Bone marrow (tissue), 2 donors: ENCODE measurements around the gene SLC24A4.
A peak's percentile ranks its signal among the peaks of the same experiment; 100 is the strongest.

Experiments used
- DNase-seq, 2 donors: peaks; one replicate each; lab custom pipeline; 2025; lab: John Stamatoyannopoulos, UW

SLC24A4 gene

DNA sequence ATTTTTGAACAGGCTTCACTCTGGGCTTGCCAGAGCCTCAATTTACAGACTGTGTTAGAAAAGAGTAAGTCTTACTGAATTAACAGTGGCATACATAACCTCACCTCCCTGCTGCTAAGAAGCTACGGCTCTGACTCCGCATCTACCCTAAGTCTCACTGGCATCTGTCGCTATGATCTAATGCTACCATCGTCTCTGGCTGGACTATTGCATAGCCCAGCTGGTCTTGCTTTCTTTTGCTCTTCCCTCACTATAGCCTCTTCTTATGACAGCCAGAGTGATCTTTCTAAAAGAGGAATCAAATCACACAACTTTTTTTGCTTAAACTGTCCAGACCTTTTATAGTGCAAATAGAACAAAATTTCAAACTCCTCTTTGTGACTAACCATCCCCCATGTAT is 81.1 kb downstream of the SLC24A4 start:
- DNase-seq, result no peak

- DNase-seq, result no peak
Observed at GRCh38 chr14:92404421-92404820, 81.5 kb downstream of the SLC24A4 start.

- no peak for DNase-seq
Observed at GRCh38 chr14:92404938-92405337, 82.0 kb downstream of the SLC24A4 start.

- no peak for DNase-seq
Observed at GRCh38 chr14:92407410-92407809, 84.4 kb downstream of the SLC24A4 start.

DNA sequence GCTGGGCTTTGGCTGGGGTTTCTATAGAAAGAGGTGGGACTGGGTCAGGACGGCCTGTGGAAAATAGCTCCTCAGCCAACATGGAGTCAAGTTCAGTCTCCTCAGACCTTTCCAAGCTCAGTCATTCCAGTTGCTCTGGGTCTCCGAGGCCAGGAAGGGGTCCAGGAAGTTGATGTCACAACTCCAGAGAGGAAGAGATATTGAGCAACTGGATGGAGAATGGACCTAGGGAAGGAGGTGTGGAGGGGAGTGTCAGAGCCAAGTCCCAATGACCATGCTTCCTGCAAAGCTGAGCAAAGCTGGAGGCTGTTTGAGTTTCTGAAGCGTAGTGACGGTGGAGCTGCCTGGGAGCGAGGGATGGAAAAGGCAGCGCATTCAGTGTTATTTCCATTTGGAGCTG is 86.1 kb downstream of the SLC24A4 start:
- no peak for DNase-seq

DNA sequence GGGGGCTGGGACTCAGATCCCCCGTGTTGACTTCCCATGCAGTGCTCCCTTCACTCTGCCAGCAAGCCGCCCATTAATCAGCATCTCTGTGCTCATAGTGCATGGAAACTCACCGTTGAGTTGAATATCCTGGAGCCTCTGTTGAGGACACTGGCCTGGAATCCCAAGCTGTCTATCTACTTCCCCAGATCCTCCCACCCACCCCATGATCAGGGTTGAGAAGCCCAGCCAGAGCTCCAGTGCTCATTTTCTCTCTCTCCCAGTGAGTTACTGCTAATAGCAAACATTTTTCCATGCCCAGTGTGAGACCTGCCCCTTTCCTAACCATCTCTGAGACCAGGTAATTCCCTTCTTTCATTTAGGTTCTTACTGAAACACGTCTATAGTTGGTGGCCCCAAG is 88.2 kb downstream of the SLC24A4 start:
- no peak for DNase-seq

- no peak for DNase-seq
Observed at GRCh38 chr14:92411941-92412340, 89.0 kb downstream of the SLC24A4 start.

GRCh38 chr14:92412912-92413311 is 89.9 kb downstream of the SLC24A4 start:
- no peak for DNase-seq

- no peak for DNase-seq
Observed at GRCh38 chr14:92413379-92413778, 90.4 kb downstream of the SLC24A4 start.

DNA sequence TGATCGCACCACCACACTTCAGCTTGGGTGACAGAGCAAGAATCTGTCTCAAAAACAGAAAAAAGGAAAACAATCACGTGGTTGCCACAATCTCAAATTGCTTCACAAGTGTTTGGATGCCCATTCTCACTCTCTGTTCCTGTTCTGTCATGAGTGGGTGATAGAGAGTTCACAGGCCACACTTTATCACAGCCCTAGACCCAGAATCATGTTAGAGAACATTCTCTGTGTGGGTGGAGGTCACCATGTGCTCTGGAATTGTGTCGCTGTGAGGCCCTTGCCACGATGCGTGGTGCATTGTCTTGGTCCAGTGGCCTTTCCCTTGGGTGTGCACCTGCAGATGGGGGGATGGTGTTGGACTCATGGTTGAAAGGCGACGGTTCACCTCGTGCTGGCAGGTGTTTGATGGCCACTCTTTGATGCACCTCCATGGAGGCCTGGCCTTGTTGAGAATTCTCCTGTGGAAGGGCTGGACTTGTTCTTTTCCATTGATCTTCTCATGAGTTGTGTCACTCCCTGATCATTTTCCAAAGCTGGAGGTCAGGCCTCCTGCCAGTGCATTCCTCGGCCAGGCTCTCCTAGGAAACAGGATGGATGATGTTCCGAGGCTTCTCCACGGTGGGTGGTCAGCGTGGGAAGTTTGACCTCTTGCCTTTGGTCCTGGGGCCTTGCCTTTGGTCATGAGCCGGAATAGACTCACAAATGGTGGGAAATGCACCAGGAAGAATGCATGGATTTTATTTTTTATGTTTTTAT is 91.9 kb downstream of the SLC24A4 start:
- no peak for DNase-seq

DNA sequence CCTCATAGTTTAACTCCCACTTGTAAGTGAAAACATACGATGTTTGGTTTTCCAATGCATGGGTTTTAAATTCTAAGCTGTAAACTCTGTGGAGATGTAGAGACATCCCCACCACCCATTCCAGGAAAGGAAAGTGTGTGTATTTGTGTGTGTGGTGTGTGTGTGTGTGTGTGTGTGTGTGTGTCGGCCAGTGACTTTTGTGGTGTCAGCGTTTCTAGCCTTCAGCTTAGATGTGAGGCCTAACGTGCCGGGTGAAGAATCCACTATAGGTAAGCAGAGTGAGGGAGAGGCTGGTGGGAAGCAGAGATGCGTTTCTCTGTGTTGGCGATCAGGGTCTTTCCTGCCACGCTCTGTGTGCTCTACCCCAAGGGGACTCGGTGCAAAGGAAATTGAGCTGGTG is 93.0 kb downstream of the SLC24A4 start:
- DNase-seq, result no peak

DNA sequence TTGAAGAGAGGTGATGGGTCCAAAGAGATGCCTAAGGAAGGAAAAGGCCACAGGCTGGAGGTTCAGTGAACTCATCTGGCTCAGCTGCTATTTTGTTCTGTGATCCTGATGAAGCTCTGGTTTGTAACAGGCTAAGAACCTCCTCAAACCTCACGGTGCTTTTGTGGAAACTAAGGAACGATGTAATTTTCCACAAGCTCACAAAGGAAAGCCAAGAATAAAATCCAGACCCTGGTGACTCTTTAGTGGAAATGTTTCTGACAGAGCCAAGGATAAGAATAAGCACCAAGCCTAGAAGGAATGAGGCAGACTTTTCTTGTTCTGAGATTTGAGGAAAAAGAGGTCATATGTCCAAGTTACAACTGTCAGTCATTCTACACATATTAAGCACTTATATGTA is 93.6 kb downstream of the SLC24A4 start:
- no peak for DNase-seq

- DNase-seq, result peak in 1 of 2 donors; percentile 8
Observed at GRCh38 chr14:92417759-92418158, 94.8 kb downstream of the SLC24A4 start.

GRCh38 chr14:92421751-92422150 is 98.8 kb downstream of the SLC24A4 start:
- DNase-seq, result no peak

- DNase-seq, result no peak
Observed at GRCh38 chr14:92425101-92425500, 102.1 kb downstream of the SLC24A4 start.

GRCh38 chr14:92426237-92426636 is 103.3 kb downstream of the SLC24A4 start:
- no peak for DNase-seq

- DNase-seq, result no peak
Observed at GRCh38 chr14:92427096-92427495, 104.1 kb downstream of the SLC24A4 start.

- DNase-seq, result no peak
Observed at GRCh38 chr14:92430686-92431085, 107.7 kb downstream of the SLC24A4 start.

- DNase-seq, result no peak
Observed at GRCh38 chr14:92431199-92431725, 108.3 kb downstream of the SLC24A4 start.

DNA sequence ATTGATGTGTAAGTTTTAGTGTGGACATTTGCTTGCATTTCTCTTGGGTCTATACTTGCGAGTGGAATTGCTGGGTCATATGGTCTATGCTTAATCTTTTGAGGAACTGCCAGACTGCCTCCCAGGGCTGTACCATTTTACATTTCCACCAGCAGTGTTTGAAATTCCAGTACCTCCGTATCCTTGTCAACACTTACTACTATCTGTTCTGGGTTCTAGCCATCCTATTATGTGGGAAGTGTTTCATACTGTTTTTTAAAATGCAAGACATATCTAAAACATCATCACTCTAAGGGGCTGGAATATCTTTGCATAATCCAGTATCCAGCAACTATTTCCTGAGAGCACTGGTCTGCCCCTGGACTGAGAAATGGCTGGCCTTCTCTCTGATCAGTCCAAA is 110.4 kb downstream of the SLC24A4 start:
- no peak for DNase-seq

GRCh38 chr14:92435154-92435553 is 112.2 kb downstream of the SLC24A4 start:
- no peak for DNase-seq

DNA sequence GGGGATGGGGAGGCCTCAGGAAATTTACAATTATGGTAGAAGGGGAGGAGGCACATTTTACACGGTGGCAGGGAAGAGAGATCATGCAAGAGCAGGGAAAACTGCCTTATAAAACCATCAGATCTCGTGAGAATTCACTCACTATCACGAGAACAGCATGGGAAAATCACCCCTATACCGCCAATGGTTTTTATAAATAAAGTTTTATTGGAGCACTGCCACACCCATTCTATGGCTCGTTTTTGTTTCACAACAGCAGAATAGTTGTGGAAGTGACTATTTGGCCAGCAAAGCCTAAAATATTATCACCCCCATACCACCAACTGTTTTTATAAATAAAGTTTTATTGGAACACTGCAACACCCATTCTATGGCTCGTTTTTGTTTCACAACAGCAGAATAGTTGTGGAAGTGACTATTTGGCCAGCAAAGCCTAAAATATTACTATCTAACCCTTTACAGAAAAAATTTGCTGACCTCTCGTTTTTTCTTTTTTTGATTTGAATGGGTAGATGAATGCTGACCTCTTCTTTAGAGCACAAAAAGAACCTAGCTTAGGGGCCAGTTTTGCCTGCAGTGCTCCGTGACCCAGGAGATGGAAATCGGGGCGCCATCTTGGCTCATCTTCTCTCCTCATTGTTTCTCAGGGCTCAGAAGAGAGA is 113.3 kb downstream of the SLC24A4 start:
- no peak for DNase-seq

DNA sequence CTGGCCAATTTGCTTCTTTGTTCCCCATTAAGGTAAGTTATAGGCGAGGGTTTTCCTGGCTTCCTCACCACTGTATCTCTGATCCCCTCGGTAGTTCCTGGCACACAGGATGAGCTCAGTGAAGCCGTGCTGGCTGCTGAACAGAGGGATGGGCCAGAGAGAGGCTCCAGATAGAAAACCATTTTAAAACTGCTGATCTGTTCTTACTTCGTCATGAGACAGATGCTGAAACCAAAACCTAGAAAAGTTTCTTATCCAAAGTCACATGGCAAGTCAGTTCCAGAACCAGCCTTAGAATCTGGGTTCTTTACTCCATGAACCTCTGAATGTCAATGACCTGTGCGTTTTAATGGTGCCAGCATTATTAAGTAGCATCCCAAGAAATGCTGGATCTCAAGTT is 114.3 kb downstream of the SLC24A4 start:
- no peak for DNase-seq
